Activated CD4-positive, alpha-beta memory T cell treated with anti-CD3 and anti-CD28 coated beads, Interleukin-2, amount 10 ng/mL, durations not matched to agents 7 days and 5 days (primary cell): ENCODE results near the gene RASGEF1B. TPM values are rescaled to one million over a fixed set of nuclear protein-coding genes. Genes with fewer than 3 reads are reported as not detected.

Source experiments
- CTCF ChIA-PET: fragments of 350-600 bp; sonication (Branson Sonifier 250); formaldehyde crosslinking; loops from one replicate; lab custom pipeline; 2021; ENCODE audit warnings: antibody characterized with exemption, inconsistent platforms; lab: Charles Lee
- POLR2A ChIA-PET: fragments of 350-600 bp; sonication (Branson Sonifier 250); formaldehyde crosslinking; loops from one replicate; lab custom pipeline; 2021; ENCODE audit warnings: antibody characterized with exemption; lab: Charles Lee
- DNase-seq: peaks from one replicate; pipeline ENCODE4 v3.0.0-alpha.2; 2020
- H3K27ac Mint-ChIP-seq: one replicate; pipeline ENCODE4 v1.8.0; 2021; ENCODE audit warnings: mild to moderate bottlenecking, mixed read lengths
- H3K27me3 Mint-ChIP-seq: one replicate; pipeline ENCODE4 v1.8.0; 2021; ENCODE audit warnings: mixed read lengths
- H3K36me3 Mint-ChIP-seq: one replicate; pipeline ENCODE4 v1.8.0; 2021; ENCODE audit warnings: low read depth, mixed read lengths
- H3K4me1 Mint-ChIP-seq: one replicate; pipeline ENCODE4 v1.8.0; 2021; ENCODE audit warnings: mixed read lengths
- H3K4me3 Mint-ChIP-seq: one replicate; pipeline ENCODE4 v1.8.0; 2021; ENCODE audit warnings: mild to moderate bottlenecking, mixed read lengths
- H3K9me3 Mint-ChIP-seq: one replicate; pipeline ENCODE4 v1.8.0; 2021; ENCODE audit warnings: mixed read lengths
- total RNA-seq, 2 experiments: library from RNA; stranded (reverse); gene quantifications; one replicate each; pipeline ENCODE4 v1.2.3, GENCODE V29; 2021

Gene RASGEF1B
- total RNA-seq, 2 experiments from 2014 or later = 2.4 to 3.4 TPM

DNA sequence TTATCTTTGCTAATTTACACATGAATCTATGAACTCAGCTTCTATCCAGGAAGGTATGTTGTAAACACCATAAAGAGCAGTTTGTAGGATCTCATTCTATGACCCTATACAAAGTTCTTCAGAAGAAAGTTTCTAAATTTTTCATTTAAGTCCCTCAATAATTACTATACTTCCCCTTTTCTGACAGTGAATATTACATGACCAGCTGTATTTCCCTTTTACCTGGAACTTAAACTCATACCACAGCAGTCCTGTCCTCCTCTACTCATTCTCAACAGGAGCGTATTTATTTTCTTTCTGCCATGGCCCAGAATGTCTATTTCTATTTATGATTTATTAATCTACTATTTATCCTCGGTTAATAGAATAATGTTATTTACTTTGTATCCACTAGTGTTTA is 15.8 kb downstream of the RASGEF1B start:
- Mint-ChIP-seq H3K4me1 (peaks cover 19% of the 10 kb centered on the region), H3K27ac (no peak overlapping the region), H3K27me3 (no peaks in the 10 kb centered on the region), H3K4me3 (no peak overlapping the region), H3K36me3 (no peaks in the 10 kb centered on the region), H3K9me3 (no peaks in the 10 kb centered on the region)
- CTCF ChIA-PET = interaction anchor here (0.9 kb wide), 1 partner anchor 11 kb away, joined by 3 read pairs; no protein-coding TSS in a partner anchor
- no peak for DNase-seq
- POLR2A ChIA-PET = no interaction called here

- no peak for DNase-seq
- H3K9me3 Mint-ChIP-seq = no peaks in the 10 kb centered on the region
- POLR2A ChIA-PET = no interaction called here
- CTCF ChIA-PET = interaction anchor here (1.9 to 2.2 kb wide), 2 partner anchors 12 to 16 kb away, joined by 9 to 12 read pairs; partner anchors contain the start of gene RASGEF1B
- H3K36me3 Mint-ChIP-seq = no peaks in the 10 kb centered on the region
- H3K27me3 Mint-ChIP-seq = no peaks in the 10 kb centered on the region
- H3K4me1 Mint-ChIP-seq = peaks cover 19% of the 10 kb centered on the region
- no peak overlapping the region for H3K4me3 Mint-ChIP-seq
- H3K27ac Mint-ChIP-seq = no peak overlapping the region
Observed at GRCh38 chr4:81454948-81455347, 16.8 kb downstream of the RASGEF1B start.

GRCh38 chr4:81454499-81454898 is 17.2 kb downstream of the RASGEF1B start:
- H3K9me3 Mint-ChIP-seq = no peaks in the 10 kb centered on the region
- H3K4me3 Mint-ChIP-seq = no peak overlapping the region
- H3K36me3 Mint-ChIP-seq = no peaks in the 10 kb centered on the region
- CTCF ChIA-PET = interaction anchor here (1.9 to 2.2 kb wide), 2 partner anchors 12 to 16 kb away, joined by 9 to 12 read pairs; partner anchors contain the start of gene RASGEF1B
- no peaks in the 10 kb centered on the region for H3K27me3 Mint-ChIP-seq
- H3K4me1 Mint-ChIP-seq = peaks cover 19% of the 10 kb centered on the region
- peak; percentile 37 for DNase-seq
- H3K27ac Mint-ChIP-seq = no peak overlapping the region
- POLR2A ChIA-PET = no interaction called here

DNA sequence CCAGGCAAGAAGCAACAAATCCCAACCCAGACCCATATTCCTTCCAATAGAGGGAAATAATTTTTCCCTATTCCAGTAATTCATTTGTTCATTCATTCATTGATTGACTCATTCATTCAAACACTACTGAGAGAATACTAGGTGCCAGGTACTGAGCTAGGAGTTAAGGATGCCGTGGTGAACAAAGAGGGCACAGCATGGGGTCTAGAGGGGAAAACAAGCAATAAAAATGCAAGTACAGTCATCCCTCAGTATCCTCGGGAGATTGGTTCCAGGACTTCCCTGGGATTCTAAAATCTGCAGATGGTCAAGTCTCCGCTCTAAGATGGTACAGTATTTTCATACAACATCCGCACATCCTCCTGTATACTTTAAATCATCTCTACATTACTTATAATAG is 18.7 kb downstream of the RASGEF1B start:
- Mint-ChIP-seq H3K27me3 (no peaks in the 10 kb centered on the region), H3K9me3 (no peaks in the 10 kb centered on the region), H3K36me3 (no peaks in the 10 kb centered on the region), H3K4me3 (no peak overlapping the region), H3K4me1 (peaks cover 19% of the 10 kb centered on the region), H3K27ac (no peak overlapping the region)
- no peak for DNase-seq
- ChIA-PET CTCF (interaction anchor here (0.7 to 2.2 kb wide), 3 partner anchors 14 to 393 kb away, joined by 3 to 12 read pairs (median 3); no protein-coding TSS in a partner anchor), POLR2A (no interaction called here)

- POLR2A ChIA-PET = no interaction called here
- no peaks in the 10 kb centered on the region for H3K9me3 Mint-ChIP-seq
Observed at GRCh38 chr4:81452452-81453006, 19.2 kb downstream of the RASGEF1B start.

DNA sequence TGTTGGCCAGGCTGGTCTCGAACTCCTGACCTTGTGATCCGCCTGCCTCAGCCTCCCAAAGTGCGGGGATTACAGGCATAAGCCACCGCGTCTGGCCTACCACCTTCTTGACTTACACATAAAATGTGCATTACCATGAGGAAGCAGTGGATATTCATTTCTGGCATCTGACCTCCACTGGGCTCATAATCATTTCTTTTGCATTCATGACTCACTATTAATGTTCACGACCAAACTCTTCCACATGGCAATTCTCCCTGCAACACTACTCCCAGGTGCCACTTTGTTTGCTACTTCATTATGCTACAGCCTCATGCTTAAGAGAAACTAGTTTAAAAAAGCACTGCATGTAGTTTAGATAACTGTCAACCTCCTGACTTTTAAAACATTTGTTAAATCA is 22.7 kb downstream of the RASGEF1B start:
- peaks cover 7% of the 10 kb centered on the region for H3K4me1 Mint-ChIP-seq

More at GRCh38 chr4:81452452-81453006, 19.2 kb downstream of the RASGEF1B start:
- H3K4me1 Mint-ChIP-seq = peaks cover 19% of the 10 kb centered on the region
- H3K36me3 Mint-ChIP-seq = no peaks in the 10 kb centered on the region
- CTCF ChIA-PET = interaction anchor here (0.7 to 1.0 kb wide), 2 partner anchors 194 to 393 kb away, joined by 3 read pairs; no protein-coding TSS in a partner anchor
- DNase-seq = no peak
- H3K4me3 Mint-ChIP-seq = no peak overlapping the region
- H3K27ac Mint-ChIP-seq = no peak overlapping the region
- no peaks in the 10 kb centered on the region for H3K27me3 Mint-ChIP-seq

DNA sequence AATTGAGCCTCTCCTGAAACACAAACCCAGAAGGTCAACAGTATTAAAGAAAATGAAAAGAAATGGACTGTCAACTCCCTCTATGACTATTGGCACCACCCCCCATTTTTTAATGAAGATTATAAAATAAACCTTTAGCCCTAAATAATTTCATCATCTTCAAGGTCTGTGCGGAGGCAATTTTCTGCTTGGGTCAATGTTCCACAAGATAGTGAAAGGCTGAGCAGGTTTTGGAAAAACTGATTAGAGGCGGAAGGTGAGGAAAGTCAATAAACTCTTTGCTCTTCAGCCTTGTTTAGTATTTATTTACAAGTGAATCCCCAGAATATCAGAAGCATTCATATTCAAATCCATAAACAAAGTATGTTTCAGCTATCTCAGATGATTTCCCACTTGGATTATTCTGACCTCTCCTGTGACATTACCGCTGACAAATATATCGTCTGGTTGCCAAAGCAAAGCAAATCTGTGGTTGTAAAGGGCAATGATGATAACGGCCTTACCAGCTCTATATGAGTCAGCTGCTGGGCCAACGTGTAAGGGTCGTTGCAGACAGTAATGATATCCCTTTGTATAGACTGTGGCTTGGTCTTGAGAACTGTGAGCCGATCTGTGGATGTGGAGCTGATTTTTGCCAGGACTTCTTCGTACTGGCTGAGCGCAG is 24.0 kb downstream of the RASGEF1B start:
- H3K36me3 Mint-ChIP-seq = no peaks in the 10 kb centered on the region
- H3K4me1 Mint-ChIP-seq = no peaks in the 10 kb centered on the region
- no peak for DNase-seq
- ChIA-PET POLR2A (no interaction called here), CTCF (no interaction called here)
- H3K27ac Mint-ChIP-seq = no peak overlapping the region
- H3K4me3 Mint-ChIP-seq = no peak overlapping the region
- no peaks in the 10 kb centered on the region for H3K27me3 Mint-ChIP-seq
- no peaks in the 10 kb centered on the region for H3K9me3 Mint-ChIP-seq

More for the DNA sequence above, 22.7 kb downstream of the RASGEF1B start:
- no peak for DNase-seq
- Mint-ChIP-seq H3K9me3 (no peaks in the 10 kb centered on the region), H3K27ac (no peak overlapping the region), H3K36me3 (no peaks in the 10 kb centered on the region), H3K27me3 (no peaks in the 10 kb centered on the region), H3K4me3 (no peak overlapping the region)
- POLR2A ChIA-PET = no interaction called here
- CTCF ChIA-PET = no interaction called here

- no peak overlapping the region for H3K4me3 Mint-ChIP-seq
- H3K36me3 Mint-ChIP-seq = no peaks in the 10 kb centered on the region
- H3K27me3 Mint-ChIP-seq = no peaks in the 10 kb centered on the region
- CTCF ChIA-PET = no interaction called here
- no peaks in the 10 kb centered on the region for H3K9me3 Mint-ChIP-seq
- no peak for DNase-seq
- no peaks in the 10 kb centered on the region for H3K4me1 Mint-ChIP-seq
- no peak overlapping the region for H3K27ac Mint-ChIP-seq
- POLR2A ChIA-PET = no interaction called here
Observed at GRCh38 chr4:81446634-81447033, 25.1 kb downstream of the RASGEF1B start.

DNA sequence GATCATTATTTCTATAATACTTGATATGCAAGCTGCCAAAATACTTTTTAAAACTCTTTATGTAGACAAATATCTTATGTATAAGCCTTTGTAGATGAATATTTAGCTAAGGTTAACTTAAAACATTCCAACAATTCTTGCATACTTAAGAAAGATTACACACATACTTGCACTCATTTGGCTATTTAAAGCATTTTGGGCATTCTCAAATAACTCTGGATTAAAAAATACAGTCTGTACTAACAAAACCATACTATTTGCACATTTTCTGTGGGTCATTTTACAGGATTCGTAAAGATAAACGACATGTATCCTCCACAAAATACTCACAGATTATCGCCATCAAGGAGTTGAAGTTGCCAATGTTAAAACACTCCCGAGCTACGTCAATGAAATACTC is 26.5 kb downstream of the RASGEF1B start:
- no peaks in the 10 kb centered on the region for H3K27me3 Mint-ChIP-seq
- no peaks in the 10 kb centered on the region for H3K4me1 Mint-ChIP-seq
- no peak for DNase-seq
- ChIA-PET CTCF (no interaction called here), POLR2A (no interaction called here)
- H3K9me3 Mint-ChIP-seq = no peaks in the 10 kb centered on the region
- H3K4me3 Mint-ChIP-seq = no peak overlapping the region
- H3K27ac Mint-ChIP-seq = no peak overlapping the region
- H3K36me3 Mint-ChIP-seq = no peaks in the 10 kb centered on the region

DNA sequence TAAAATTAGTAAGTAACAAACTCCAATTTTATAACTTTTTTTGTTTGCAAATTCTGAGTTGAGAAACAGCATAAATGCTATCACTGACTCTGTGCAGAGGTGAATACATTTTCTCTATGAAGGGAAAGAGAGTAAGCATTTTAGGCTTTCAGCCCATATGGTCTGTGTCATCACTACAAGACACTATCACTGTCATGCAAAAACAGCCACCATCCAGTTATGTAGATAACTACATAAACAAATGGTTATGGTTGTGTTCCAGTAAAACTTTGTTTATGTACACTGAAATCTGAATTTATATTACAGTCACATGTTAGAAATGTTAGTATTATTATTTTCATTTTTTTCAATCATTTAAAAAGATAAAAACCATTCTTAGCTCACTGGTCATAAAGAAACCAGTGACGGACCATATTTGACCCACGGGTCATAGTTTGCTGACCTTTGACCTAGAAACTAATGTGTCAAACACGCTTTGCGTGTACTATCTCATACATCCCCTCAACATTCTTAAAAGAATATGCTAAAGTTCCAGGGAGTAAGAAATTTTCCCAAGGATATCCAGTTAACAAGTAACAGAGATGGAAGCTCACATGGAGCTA is 29.1 kb downstream of the RASGEF1B start:
- H3K27ac Mint-ChIP-seq = no peak overlapping the region
- ChIA-PET CTCF (no interaction called here), POLR2A (no interaction called here)
- DNase-seq = no peak
- H3K9me3 Mint-ChIP-seq = no peaks in the 10 kb centered on the region
- H3K4me1 Mint-ChIP-seq = no peaks in the 10 kb centered on the region
- H3K4me3 Mint-ChIP-seq = no peak overlapping the region
- H3K36me3 Mint-ChIP-seq = peaks cover 2% of the 10 kb centered on the region
- H3K27me3 Mint-ChIP-seq = no peaks in the 10 kb centered on the region

GRCh38 chr4:81440949-81441348 is 30.8 kb downstream of the RASGEF1B start:
- H3K4me3 Mint-ChIP-seq = no peak overlapping the region
- no peaks in the 10 kb centered on the region for H3K27me3 Mint-ChIP-seq
- DNase-seq = no peak
- no peaks in the 10 kb centered on the region for H3K9me3 Mint-ChIP-seq
- H3K27ac Mint-ChIP-seq = no peak overlapping the region
- H3K36me3 Mint-ChIP-seq = peaks cover 2% of the 10 kb centered on the region
- ChIA-PET POLR2A (no interaction called here), CTCF (interaction anchor here (0.5 kb wide), 1 partner anchor 773 kb away, joined by 3 read pairs; no protein-coding TSS in a partner anchor)
- H3K4me1 Mint-ChIP-seq = no peaks in the 10 kb centered on the region

GRCh38 chr4:81436941-81437574 is 34.6 kb downstream of the RASGEF1B start:
- DNase-seq = no peak
- no peak overlapping the region for H3K4me3 Mint-ChIP-seq
- no peaks in the 10 kb centered on the region for H3K27me3 Mint-ChIP-seq
- H3K36me3 Mint-ChIP-seq = peaks cover 2% of the 10 kb centered on the region
- H3K4me1 Mint-ChIP-seq = peaks cover 3% of the 10 kb centered on the region
- no peaks in the 10 kb centered on the region for H3K9me3 Mint-ChIP-seq
- ChIA-PET POLR2A (no interaction called here), CTCF (no interaction called here)
- H3K27ac Mint-ChIP-seq = no peak overlapping the region

DNA sequence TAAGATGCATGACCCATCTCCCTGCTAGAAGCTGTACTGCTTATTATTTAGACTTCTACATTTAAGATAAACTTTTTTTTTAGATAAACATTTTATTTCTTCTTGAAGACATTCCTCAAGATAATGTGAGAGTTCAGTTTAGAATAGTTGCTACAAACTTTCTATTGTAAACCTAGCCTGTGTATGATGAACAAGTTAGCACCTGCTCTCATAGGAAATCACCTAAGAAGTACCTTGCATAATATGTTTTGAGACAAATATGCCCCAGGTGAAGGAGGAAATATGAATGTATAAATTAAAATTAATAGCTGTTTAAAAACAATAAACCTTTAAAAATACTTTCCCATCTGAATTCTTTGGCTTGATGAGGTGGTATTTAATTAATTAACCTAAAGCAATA is 35.6 kb downstream of the RASGEF1B start:
- peaks cover 2% of the 10 kb centered on the region for H3K36me3 Mint-ChIP-seq
- H3K4me1 Mint-ChIP-seq = peaks cover 3% of the 10 kb centered on the region
- POLR2A ChIA-PET = no interaction called here
- no peak overlapping the region for H3K4me3 Mint-ChIP-seq
- CTCF ChIA-PET = no interaction called here
- H3K9me3 Mint-ChIP-seq = no peaks in the 10 kb centered on the region
- DNase-seq = no peak
- no peaks in the 10 kb centered on the region for H3K27me3 Mint-ChIP-seq
- H3K27ac Mint-ChIP-seq = no peak overlapping the region
